NCI-H446 (cell line): ENCODE data around the gene FSCN2.
A peak's percentile ranks its signal among the peaks of the same experiment; 100 is the strongest.

ENCODE experiments used
- DNase-seq, 2 experiments: peaks; one replicate each; lab custom pipeline; 2025; lab: John Stamatoyannopoulos, UW

The FSCN2 gene

GRCh38 chr17:81527591-81528383 lies at the start of gene FSCN2:
Gene FSCN2 (plus strand): TSS chr17:81528377. CDS start chr17:81528532, 155 bp downstream.
- DNase-seq = peak in 1 of 2 experiments; percentile 35

DNA sequence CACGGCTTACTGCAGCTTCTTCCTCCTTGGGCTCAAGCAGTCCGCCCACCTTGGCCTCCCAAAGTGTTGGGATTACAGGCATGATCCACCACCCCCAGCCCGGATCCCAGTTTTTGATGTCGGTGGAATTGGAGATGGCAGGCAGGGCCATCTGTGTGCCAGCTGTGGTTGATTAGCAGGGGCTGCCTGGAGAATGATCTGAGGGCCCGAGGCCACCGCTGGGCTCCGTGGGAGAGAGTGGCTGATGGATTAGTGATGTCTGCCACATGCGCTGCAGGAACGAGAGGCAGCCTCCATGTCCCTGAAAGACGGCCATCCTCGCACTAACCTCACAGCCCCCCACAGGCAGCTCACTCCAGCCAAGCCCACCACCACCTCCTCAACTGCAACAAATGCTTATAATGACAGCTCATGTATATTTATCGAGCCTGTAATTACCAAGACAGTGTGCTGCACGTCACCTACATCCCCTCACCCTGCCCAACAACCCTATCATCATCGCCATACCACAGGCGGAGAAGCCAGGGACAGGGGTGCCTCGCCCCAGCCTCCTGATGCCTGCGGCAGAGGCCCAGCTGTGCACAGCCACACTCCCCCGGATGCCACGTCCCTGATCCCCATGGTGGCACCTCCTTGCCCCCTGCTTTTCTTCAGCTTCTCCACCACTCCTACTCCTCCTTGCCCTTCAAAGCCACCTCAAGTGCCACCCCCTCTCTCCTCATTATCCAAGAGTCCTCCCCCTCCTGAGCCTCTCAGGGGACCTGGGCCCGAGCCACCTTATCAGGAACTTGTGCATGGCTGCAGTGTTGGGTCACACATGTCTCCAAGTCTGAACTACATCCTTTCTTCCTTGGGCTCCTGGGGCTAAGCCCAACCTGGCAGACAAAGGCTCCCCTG lies 48.8 kb upstream of the FSCN2 start:
- no peak for DNase-seq

DNA sequence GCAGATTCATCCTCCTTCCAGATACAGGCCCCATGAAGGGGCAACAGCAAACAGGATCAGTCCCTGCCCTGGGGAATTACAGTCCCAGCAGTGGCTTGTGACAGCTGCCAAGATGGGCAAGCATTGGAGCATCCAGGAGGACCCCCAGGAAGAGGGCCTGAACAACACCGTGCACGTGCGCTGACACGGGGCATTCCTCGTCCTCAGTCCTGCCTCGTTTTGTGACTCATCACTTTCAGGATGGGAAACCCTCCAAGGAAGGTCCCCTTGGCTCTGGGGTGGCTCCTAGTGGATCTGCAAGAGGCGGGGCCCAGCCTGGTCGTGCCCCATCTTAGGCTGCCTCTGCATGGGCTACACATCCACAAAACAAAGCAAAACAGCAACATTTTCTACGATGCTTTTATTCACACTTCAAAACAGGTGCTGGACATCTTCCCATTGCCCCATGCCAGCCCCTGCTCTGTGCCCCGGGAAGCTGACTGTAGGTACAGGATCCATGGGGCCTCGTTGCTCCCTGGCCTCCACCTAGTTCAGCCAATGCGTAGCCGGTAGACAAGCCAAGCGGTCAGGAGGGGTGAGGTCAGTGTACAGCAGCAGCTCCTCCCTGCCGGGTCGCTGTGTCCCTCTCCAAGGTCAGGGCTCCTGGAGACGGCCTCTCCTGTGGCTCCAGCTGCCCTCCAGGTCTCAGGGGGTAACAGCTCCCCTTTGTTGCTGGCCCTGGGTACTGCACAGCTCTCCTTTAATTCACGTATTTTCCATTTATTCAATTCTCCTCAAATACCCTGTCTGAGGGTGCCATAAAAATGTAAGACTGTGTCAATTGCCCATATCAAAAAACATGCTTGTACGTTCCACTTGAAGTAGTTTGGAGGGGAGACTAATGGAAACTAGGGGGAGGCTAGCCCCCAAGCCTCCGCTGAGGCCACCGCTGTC lies 47.8 kb upstream of the FSCN2 start:
- peak in 1 of 2 experiments; percentile 72 for DNase-seq

DNA sequence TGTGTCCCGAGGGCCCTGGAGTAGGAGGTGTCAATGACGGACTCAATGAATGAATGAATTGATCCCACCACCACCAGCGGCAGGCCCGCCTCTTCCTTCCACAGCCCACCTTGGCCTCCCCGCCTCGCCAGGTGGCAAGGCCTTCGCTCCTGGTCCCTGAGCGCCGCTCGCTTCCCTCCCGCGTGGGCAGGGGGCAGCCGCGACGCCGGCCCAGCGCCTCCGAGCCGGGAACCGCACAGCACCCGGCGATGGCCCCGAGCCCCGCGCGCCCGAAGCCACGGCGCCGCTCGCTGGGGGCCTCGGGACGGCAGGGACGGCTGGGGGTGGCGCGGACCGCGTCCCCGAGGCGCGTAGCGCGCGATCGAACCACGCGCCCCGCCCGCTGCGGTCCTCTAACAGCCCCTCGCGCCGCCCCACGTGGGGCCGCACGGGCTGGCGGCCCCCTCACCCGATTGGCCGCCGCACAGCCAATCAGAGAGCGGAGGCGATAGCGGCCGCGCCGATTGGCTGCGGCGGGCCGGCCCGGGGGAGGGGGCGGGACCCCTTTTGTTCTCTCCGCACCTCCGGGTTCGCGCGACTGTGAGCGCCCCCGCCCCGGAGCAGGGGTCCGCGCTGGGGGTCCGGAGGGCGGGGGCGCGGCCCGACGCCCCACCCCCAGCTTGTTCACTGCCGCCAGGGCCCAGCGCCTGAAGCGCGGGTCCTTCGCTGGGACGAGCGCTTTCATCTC lies 46.9 kb upstream of the FSCN2 start:
- peak; percentile 76 to 95 for DNase-seq

- peak in 1 of 2 experiments; percentile 56 for DNase-seq
These were observed 46.2 kb upstream of the FSCN2 start for GRCh38 chr17:81481815-81482505.

DNA sequence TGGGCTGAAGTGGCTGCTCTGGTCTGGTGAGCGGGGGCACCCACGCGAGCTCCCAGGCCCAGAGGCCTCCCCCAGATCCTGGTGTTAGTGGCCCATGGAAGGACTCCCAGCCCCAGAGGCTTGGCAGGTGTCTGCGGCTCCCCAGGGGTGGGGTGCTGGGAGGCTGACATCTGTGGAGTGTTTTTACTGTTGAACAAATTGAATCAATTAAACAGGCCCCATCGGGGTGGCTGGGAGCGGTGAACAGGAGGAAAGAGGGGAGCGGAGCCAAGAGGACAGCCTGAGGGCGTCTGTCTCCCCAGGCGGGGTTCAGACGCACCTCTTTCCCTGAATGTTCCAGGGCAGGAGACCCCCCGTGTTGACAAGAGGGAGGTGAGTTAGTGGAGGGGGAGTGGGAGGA lies 45.5 kb upstream of the FSCN2 start:
- DNase-seq = peak in 1 of 2 experiments; percentile 24

GRCh38 chr17:81483085-81483861 lies 44.9 kb upstream of the FSCN2 start:
- no peak for DNase-seq

- DNase-seq = no peak
These were observed 44.3 kb upstream of the FSCN2 start for GRCh38 chr17:81483862-81484194.

- DNase-seq = peak; percentile 64 to 90
These were observed 43.8 kb upstream of the FSCN2 start for GRCh38 chr17:81484195-81484979.

DNA sequence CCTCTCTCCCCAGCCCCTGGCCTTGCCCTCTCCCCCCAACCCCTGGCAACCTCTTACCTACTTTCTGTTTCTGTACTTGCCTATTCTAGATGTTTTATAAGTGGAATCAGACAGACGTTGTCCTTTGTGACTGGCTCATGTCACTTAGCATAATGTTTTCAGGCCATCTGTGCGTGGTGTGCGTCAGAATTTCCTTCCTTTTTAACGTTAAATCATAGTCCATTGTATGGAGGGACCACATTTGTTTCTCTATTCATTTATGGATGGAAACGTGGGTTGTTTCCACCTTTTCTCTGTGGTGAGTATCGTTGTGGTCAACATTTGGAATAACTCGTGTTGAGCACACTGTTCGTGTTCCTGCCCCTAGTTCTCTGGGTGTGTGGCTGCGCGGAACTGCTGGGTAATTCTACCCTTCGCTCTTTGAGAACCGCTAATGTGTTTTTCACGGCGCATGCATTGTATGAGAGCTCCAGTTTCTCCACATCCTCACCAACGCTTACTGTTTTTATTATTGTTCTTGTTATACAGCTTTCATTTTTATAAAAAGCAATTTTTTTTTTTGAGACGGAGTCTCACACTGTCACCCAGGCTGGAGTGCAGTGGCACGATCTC lies 41.9 kb upstream of the FSCN2 start:
- no peak for DNase-seq

GRCh38 chr17:81487089-81487486 lies 41.1 kb upstream of the FSCN2 start:
- DNase-seq = no peak

DNA sequence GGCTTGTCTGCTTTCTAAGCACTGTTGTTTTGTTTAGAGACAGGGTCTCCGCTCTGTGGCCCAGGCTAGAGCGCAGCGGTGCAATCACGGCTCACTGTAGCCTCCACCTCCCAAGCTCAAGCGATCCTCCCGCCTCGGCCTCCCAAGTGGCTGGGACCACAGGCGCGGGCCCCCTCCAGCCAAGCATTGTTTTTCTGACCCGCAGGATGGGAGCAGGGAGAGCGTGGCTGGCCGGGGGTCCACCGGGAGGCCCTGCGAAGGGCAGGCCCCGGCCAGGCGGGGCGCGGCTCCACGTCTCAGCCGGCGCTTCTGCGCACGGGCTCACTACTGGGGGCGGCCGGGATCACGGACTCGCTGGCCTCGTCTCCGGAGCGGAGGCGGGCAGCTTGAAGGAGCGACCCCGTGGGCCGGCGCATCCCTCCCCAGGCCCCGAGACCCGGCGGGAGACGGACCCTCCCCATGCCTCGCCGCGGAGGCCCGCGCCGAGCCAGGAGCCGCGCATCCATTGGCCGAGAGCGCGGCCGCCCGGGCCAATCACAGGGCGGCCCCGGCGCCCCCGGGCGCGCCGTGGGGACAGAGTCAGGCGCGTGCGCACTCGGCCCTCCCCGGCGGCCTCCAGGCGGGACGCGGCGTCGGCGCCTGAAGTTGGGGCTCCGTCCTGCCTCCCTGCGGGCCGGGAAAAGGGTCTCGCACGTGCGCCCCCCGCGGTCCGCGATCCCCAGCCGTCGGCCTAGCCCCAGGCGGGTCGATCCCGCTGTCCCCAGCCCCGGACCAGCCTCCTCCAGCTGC lies 40.5 kb upstream of the FSCN2 start:
- DNase-seq = peak; percentile 38 to 93

- DNase-seq = no peak
These were observed 39.8 kb upstream of the FSCN2 start for GRCh38 chr17:81488276-81488860.

DNA sequence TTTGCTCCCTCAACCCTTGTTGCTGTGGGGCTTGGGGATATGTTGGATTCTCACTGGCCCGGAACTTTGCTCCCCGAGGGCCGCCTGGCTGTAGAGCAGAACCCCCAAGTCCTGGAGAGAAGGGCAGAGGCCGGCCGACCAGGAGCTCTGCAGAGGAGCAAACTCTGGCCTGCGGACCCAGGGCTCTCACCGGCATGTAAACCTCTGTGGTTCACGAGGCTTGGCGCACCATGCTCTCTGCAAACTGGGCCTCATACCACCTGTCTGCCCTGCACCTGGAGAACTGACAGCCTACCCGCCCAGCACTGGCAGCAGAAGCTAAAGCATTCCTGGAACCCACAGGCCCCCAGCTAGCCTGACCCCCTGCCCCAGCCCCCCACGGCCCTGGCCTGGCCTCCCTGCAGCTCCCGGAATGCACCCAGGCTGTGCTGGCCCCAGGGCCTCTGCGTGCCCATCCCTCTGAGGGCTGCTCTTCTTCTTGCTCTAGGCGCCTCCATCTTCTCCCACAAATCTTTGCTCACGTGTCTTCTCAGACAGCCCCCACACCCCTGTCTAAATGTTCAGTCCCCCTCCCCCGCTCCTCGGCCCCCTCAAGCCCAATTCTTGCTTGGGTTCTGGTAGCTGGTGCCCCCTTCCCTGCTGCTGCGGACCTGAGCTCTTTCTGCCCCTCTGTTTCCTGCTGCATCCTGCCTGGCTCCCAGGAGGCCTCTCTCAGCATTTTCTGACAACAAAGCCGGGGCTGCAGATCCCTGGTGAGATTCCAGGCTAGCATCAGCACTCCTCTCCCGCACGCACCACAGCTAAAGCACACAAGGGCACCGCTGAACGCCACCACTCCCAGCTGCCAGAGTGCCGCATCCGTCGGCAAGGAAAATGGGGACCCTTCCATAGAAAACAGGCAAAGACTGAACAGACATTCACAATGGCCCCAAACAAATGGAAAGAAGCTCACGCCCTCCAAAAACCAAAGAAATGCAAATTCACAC lies 38.9 kb upstream of the FSCN2 start:
- no peak for DNase-seq

GRCh38 chr17:81489998-81490992 lies 37.9 kb upstream of the FSCN2 start:
- no peak for DNase-seq
